K562 (cell line): ENCODE data around the gene KCNH8. TPM values are rescaled to one million over a fixed set of nuclear protein-coding genes. Genes with fewer than 3 reads are reported as not detected.

ENCODE experiments used
- microRNA-seq: library from miRNA; unstranded; fragments of <30 nt; microRNA quantifications from one replicate; pipeline ENCODE4, GENCODE V29; 2018; ENCODE audit warnings: borderline microRNAs expressed
- polyA plus RNA-seq, 8 experiments: library from polyadenylated mRNA; depleted of rRNA in 4 of 8; stranded (reverse) in 5 of 8; unstranded in 3 of 8; fragments of >200 nt; fragmentation: Nextera tagmentation in 2 of 8; fragmentation: Illumina TruSeq in 1 of 8; extraction: Ambion mirVana in 2 of 8; extraction: Trizol in 1 of 8; gene quantifications; 2 replicates each; pipeline versions ENCODE4 v1.2.1 to v1.2.3, GENCODE V29; 2011 to 2014; ENCODE audit warnings: inconsistent platforms in 1 of 8, missing spikeins in 1 of 8
- small RNA-seq: library from RNA; depleted of rRNA; stranded (forward); fragments of <200 nt; gene quantifications from one replicate; pipeline ENCODE3, GENCODE V24; 2014
- total RNA-seq, 7 experiments: library from RNA; depleted of rRNA in 6 of 7; stranded (reverse); fragments of >200 nt in 6 of 7; fragmentation: Illumina TruSeq in 2 of 7; extraction: Trizol in 2 of 7; gene quantifications; 2 replicates each; pipeline versions ENCODE4 v1.2.1 to v1.2.3, GENCODE V29; 2011 to 2021; ENCODE audit warnings: low replicate concordance in 1 of 7

The KCNH8 gene
- total and polyA plus RNA-seq, 9 of the 15 experiments (the other 6 are each of a cell fraction or from before 2014, with no cell fraction given) = 0.02 to 0.08 (median 0.04) TPM; not detected in 6

Small RNAs within 50 kb of the gene (microRNA-seq; reads per million reads assigned to microRNA genes)
- gene MIR4791 = 0.27 reads per million

Small RNAs within 50 kb of the gene (small RNA-seq; reads per million reads assigned to genes)
- not detected for gene MIR4791
